ENCODE results near the gene PDHX. TPM values are rescaled to one million over a fixed set of nuclear protein-coding genes. Genes with fewer than 3 reads are reported as not detected.
"Not testable (repeated sequence)": the region's sequence is repeated elsewhere in the genome, so short reads cannot be mapped to it uniquely, and the experiment has no call there.

Gene PDHX
- total RNA-seq, 6 donors from 2014 or later: 11.8 to 40.3 (median 32.3) TPM

- DNase-seq (no peak), ATAC-seq (ENCODE audit: low FRiP score in 2 of 2) (peak in 1 of 2 donors; percentile 52)
- Histone ChIP-seq H3K36me3 (peaks cover 0 to 13% (median 0%) of the 10 kb centered on the region in 4 donors), H3K27ac (no peak overlapping the region), H3K4me1 (peaks cover 0 to 3% (median 0%) of the 10 kb centered on the region in 4 donors), H3K27me3 (no peaks in the 10 kb centered on the region), H3K4me3 (no peak overlapping the region), H3K9me3 (no peaks in the 10 kb centered on the region)
- WGBS, 2 donors: 73 to 79% methylated on average over 1 of the region's 1 CpG
- TF ChIP-seq EP300 (IDR thresholded peaks at IDR 0.05) (no peak), POLR2A (IDR thresholded peaks at IDR 0.05) (no peak), CTCF (IDR thresholded peaks at IDR 0.05) (peak in 3 of 6 experiments; percentile 45 to 54 (median 48)), POLR2AphosphoS5 (IDR thresholded peaks at IDR 0.05) (no peak)
These were observed 25.6 kb upstream of the PDHX start for GRCh38 chr11:34890812-34891211.

- peaks cover 0 to 3% (median 0%) of the 10 kb centered on the region in 4 donors for H3K4me1 ChIP-seq
- WGBS, 2 donors: 85 to 87% methylated on average over 3 of the region's 3 CpGs
- DNase-seq (no peak), ATAC-seq (ENCODE audit: low FRiP score in 2 of 2) (no peak)
- H3K9me3 ChIP-seq: peaks cover 0 to 3% (median under 1%) of the 10 kb centered on the region in 4 donors
- no peak overlapping the region for H3K27ac ChIP-seq
- no peaks in the 10 kb centered on the region for H3K27me3 ChIP-seq
- TF ChIP-seq CTCF (IDR thresholded peaks at IDR 0.05): no peak
- no peak for TF ChIP-seq POLR2A (IDR thresholded peaks at IDR 0.05)
- no peak for TF ChIP-seq EP300 (IDR thresholded peaks at IDR 0.05)
- no peak for TF ChIP-seq POLR2AphosphoS5 (IDR thresholded peaks at IDR 0.05)
- no peak overlapping the region for H3K4me3 ChIP-seq
- peaks cover 0 to 13% (median 0%) of the 10 kb centered on the region in 4 donors for H3K36me3 ChIP-seq
These were observed 24.8 kb upstream of the PDHX start for GRCh38 chr11:34891611-34892010.

GRCh38 chr11:34893416-34893815 is 23.0 kb upstream of the PDHX start:
- TF ChIP-seq POLR2AphosphoS5 (IDR thresholded peaks at IDR 0.05) (no peak), EP300 (IDR thresholded peaks at IDR 0.05) (no peak), POLR2A (IDR thresholded peaks at IDR 0.05) (no peak), CTCF (IDR thresholded peaks at IDR 0.05) (no peak)
- Histone ChIP-seq H3K4me3 (no peak overlapping the region), H3K27me3 (no peaks in the 10 kb centered on the region), H3K4me1 (no peaks in the 10 kb centered on the region), H3K36me3 (peaks cover 0 to 3% (median 0%) of the 10 kb centered on the region in 4 donors), H3K9me3 (peaks cover 0 to 17% (median 6%) of the 10 kb centered on the region in 4 donors), H3K27ac (no peak overlapping the region)
- WGBS, 2 donors: 91 to 94% methylated on average over 1 of the region's 1 CpG
- DNase-seq (no peak), ATAC-seq (ENCODE audit: low FRiP score in 2 of 2) (no peak)

- peaks cover 17 to 40% (median 33%) of the 10 kb centered on the region in 4 donors for H3K9me3 ChIP-seq
- ATAC-seq (ENCODE audit: low FRiP score in 2 of 2); H3K27me3 ChIP-seq; DNase-seq; H3K27ac ChIP-seq; H3K36me3 ChIP-seq; H3K4me1 ChIP-seq; H3K4me3 ChIP-seq: not testable (repeated sequence)
- WGBS, 2 donors: 95 to 96% methylated on average over 3 of the region's 3 CpGs
These were observed 20.2 kb upstream of the PDHX start for GRCh38 chr11:34896191-34896590.

GRCh38 chr11:34897171-34897870 is 19.1 kb upstream of the PDHX start:
- no peak for ATAC-seq (ENCODE audit: low FRiP score in 2 of 2)

More at GRCh38 chr11:34897171-34897870, 19.1 kb upstream of the PDHX start:
- Histone ChIP-seq H3K27me3 (no peaks in the 10 kb centered on the region), H3K4me1 (no peaks in the 10 kb centered on the region), H3K36me3 (no peaks in the 10 kb centered on the region), H3K9me3 (peaks cover 17 to 43% (median 34%) of the 10 kb centered on the region in 4 donors), H3K27ac (no peak overlapping the region), H3K4me3 (no peak overlapping the region)
- TF ChIP-seq POLR2A (IDR thresholded peaks at IDR 0.05) (no peak), CTCF (IDR thresholded peaks at IDR 0.05) (no peak), EP300 (IDR thresholded peaks at IDR 0.05) (no peak), POLR2AphosphoS5 (IDR thresholded peaks at IDR 0.05) (no peak)
- WGBS, 2 donors: 83 to 100% methylated on average over 3 of the region's 3 CpGs
- DNase-seq: no peak

All from upper lobe of left lung (tissue), 6 donors.